NCI-H2196 treated with DMSO at 0.1 percent for 48 hours (cell line): ENCODE measurements around the gene CCL24.
"Not testable (repeated sequence)": the region's sequence is repeated elsewhere in the genome, so short reads cannot be mapped to it uniquely, and the experiment has no call there.

Source experiments
- DNase-seq: peaks from one replicate; lab custom pipeline; 2025; ENCODE audit not compliant: unreplicated experiment; lab: John Stamatoyannopoulos, UW

CCL24 gene, protein sequence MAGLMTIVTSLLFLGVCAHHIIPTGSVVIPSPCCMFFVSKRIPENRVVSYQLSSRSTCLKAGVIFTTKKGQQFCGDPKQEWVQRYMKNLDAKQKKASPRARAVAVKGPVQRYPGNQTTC

DNA sequence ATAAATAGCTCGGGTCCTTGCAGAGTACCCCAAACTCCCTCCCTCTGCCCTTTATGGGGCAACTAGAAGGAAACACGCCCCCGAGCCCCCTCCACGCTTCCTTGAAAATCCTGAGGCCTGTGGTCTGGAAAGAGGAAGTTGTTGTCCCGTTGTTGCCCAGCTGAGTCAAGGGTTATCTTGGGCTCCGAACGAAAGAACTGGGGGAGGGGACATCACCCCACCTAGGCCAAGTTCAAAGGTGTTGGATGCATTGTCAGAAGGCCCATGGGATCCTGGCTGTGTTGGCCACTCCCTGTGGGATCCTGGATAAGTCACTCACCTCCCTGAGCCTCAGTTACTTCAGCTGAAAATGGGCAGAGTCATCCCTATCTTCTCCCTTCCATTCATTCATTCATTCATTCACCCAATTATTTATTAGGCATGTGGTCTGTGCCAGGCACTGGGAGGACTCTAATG is at the start of gene CCL24:
CCL24 (minus strand) TSS at position 26 of the 456 bp plus-strand sequence. CDS start 91 bp downstream, outside the sequence.
- DNase-seq = no peak

DNA sequence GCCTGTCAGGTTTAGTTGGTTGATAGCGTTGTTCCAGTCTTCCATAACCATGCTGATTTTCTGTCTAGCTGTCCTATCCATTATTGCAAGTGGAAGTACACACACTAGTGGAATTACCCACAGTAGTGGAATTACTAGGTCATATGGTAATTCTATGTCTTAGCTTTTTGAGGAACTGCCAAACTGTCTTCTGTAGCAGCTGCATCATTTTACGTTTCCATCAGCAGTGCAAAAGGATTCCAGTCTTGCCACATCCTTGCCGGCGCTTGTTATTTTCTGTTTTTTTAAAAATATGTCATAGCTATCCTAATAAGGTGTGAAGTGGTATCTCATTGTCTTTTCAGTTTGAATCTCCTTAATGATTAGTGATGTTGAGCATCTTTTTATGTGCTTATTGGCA is 48.0 kb upstream of the CCL24 start:
- no peak for DNase-seq

DNA sequence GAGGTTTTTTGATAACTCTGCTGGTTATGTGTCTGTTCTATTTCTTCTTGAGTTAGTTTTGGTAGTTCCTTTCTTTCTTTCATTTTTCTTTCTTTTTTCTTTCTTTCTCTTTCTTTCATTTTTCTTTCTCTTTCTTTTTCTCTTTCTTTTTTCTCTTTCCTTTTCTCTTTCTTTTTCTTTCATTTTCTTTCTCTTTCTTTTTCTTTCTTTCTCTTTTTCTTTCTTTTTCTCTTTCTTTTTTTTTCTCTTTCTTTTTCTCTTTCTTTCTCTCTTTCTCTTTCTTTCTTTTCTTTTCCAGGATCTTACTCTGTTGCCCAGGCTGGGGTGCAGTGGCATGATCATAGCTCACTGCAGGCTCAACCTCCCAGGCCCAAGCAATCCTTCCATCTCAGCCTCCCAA is 44.8 kb upstream of the CCL24 start:
- no peak for DNase-seq

DNA sequence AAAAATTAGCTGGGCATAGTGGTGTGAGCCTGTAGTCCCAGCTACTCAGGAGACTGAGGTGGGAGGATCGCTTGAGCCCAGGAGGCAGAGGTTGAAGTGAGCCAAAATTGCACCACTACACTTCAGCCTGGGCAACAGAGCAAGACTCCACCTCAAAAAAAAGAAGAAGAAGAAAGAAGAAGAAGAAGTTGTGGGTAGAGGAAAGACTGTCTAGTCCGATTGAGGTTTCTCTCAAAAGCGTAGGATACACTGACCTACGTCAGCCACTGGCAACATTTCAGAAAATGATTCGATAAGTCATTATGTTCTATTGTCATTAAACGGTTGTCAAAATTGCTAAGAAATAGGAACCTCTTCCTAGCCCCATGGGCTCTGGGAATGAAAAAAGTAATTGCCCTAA is 42.9 kb upstream of the CCL24 start:
- DNase-seq = no peak

DNA sequence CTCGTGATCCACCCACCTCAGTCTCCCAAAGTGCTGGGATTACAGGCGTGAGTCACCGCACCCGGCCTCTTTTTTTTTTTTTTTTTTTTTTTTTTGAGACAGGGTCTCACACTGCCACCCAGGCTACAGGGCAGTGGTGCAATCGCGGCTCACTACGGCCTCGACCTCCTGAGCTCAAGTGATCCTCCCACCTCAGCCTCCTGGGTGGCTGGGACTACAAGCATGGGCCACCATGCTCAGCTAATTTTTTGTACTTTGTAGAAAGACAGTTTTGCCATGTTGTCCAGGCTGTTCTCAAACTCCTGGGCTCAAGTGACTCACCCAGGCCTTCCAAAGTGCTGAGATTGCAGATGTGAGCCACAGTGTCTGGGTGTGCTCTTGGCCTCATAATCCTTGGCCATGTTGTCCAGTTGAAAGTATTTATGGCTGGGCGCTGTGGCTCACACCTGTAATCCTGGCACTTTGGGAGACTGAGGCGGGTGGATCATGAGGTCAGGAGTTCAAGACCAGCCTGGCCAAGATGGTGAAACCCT is 41.3 kb upstream of the CCL24 start:
- not testable (repeated sequence) for DNase-seq

DNA sequence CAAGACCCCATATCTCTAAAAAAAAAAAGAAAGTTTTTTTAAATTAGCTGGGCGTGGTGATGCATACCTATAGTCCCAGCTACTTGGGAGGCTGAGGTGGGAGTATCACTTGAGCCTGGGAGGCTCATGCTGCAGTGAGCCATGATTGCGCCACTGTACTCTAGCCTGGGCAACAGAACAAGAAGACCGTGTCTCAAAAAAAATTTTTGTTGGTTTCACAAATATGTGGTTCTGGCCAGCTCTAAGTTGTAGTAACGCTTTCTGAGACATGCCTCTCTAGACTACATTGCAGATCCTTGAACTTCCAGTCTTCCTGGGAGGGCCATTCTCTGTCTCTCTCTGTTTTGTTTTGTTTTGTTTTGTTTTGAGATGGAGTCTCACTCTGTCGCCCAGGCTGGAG is 40.6 kb upstream of the CCL24 start:
- no peak for DNase-seq

DNA sequence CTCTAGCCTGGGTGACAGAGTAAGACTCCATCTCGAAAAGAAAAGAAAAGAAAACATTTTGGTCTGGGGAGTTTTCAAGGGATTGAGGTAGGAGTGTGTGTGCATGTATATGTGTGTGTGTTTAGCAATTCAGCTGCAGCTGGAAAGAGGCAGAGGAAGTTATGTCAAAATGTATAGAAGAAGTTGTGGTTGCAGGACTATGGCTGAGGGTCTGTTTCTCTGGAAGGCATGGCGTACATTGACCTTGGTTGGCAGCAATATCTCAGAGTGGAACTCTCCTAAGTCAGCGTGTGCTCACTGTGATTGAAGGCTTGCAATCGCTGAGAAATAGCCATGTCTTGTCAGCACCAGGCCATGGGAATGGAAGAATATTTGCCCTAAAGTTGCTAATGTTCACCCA is 36.6 kb upstream of the CCL24 start:
- no peak for DNase-seq

DNA sequence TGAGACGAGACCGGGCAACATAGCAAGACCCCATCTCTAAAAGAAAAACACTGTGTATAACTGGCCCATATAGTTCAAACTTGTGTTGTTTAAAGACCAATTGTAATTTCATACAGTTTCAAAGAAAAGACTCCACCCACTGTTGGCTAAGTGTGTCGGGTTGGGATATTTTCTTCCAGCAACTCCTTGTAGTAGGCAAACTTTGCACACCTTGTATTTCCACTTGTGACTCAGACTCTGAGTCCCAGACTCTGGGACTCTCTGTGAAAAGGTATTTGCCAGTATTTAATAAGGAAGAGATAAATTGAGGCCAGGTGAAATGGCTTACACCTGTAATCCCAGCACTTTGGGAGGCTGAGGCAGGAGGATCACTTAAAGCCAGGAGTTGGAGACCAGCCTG is 36.0 kb upstream of the CCL24 start:
- no peak for DNase-seq

DNA sequence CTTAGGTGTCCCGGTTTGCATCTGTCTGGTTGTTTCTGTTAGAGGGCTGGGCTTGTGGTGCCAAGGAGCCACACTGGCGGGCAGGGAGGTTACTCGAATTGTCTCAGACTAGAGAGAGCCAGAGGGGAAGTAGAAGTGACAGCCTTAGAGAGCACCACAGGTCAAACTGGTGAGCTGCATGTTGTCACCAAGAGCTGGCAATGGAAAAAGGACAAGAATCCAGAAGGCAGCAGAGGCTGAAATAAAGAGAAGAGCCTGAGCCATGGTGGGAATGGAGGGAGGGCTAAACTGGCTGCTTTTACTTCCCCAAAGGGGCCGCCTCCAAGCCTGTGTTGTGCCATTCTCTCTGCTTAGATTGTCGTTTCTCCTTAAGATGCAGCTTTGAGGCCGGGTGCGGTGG is 34.1 kb upstream of the CCL24 start:
- no peak for DNase-seq

DNA sequence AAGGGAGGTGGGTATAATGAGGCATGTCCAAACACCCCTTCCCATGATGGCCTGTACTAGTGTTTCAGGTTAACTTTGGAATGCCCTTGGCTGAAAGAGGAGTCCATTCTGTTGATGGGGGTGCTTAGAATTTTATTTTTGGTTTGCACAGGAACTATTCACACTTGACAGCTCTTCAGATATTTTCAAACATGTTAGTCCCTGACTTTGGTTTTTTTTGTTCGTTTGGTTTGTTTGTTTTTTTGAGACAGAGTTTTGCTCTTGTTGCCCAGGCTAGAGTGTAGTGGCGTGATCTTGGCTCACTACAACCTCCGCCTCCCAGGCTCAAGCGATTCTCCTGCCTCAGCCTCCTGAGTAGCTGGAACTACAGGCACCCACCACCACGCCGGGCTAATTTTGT is 31.5 kb upstream of the CCL24 start:
- not testable (repeated sequence) for DNase-seq

DNA sequence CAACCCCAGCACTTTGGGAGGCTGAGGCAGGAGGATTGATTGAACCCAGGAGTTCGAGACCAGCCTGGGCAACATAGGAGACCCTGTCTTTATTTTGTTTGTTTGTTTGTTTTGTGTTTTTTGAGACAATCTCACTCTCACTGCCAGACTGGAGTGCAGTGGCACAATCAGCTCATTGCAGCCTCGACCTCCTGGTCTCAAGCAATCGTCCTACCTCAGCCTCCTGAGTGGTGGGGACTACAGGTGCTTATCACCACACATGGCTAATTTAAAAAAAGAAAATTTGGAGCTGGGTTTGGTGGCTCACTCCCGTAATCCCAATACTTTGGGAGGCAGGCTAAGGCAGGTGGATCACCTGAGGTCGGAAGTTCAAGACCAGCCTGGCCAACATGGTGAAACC is 30.6 kb upstream of the CCL24 start:
- no peak for DNase-seq

DNA sequence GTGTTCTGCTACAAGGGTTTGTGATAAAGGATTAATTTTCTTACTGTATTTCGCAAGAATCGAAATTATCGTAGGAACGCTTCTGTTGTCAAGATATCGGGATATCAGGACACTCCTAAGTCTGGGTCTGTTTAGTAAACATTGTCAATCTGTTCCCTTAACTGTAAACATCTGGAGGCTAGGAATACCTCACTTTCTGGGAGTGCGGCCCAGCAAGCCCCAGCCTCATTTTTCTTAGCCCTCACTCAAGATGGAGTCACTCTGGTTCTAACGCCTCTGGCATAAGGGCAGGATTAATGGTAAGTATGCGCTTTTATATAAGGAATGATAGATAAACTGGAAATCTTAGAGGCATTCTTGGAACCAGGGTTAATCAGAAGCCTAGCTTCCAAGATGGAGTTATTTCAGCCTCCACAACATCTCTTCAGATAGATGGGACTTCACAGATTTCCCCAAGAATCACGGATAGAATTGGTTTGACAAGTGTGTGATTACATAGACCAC is 30.1 kb upstream of the CCL24 start:
- no peak for DNase-seq

DNA sequence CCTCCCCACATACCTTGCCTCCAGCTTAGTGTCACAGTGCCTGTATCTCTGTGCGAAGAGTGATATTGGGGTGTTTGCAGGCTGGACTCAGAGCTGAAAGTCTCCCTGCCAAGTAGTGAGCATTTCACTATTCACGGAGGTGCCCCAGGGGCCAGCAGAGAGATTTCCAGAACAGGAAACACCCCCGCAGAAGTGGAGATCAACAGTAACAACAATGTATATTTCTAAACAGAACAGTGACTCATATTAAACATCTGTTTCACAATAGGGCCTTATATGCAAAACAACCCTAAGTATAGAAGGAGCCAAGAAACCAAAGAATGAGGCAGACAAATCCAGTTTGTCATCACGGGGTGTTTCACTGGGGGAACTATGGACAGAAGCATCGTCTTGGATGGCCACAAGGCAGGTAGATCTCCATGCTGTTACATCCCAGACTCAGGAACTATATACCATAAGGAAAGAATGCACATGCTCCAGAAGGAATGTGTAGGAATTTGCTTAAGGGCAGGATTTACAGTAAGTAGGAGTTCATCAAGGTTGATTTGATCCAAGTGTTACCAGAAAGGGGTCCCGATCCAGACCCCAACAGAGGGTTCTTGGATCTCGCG is 29.3 kb upstream of the CCL24 start:
- DNase-seq = no peak

DNA sequence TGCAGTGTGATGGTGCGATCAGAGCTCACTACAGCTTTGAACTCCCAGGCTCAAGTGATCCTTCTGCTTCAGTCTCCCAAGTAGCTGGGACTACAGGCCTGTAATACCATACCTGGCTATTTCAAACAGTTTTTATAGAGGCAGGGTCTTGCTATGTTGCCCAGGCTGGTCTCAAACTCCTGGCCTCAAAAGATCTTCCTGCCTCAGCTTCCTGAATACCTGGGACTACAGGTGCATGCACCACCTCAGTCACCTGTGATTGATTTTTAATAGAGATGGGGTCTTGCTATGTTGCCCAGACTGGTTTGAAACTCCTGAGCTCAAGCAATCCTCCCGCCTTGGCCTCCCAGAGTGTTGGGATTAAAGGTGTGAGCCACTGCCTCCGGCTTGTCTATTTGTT is 26.4 kb upstream of the CCL24 start:
- no peak for DNase-seq

DNA sequence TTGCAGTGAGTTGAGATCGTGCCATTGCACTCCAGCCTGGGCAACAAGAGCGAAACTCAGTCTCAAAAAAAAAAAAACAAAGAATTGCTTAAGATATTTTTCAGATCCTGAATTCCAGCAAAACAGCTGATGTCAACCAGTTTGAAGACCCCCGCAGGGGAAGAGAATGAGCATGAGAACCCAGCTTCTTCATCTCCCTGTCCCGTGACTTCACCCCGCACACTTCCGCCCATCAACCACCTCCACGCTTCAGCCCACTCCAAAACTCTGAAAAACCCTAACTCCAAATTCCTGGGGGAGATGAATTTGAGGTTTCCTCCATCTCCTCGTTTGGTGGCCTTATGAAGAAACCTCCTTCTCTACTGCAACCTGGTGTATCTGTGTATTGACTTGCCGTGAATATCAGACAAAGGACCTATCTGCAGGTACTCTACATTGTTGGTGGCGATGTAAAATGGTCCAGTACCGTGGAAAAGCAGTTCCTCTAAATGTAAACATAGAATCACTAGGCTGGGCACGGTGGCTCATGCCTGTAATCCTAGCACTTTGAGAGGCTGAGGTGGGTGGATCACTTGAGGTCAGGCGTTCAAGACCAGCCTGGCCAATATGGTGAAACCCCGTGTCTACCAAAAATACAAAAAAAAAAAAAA is 24.8 kb upstream of the CCL24 start:
- not testable (repeated sequence) for DNase-seq

DNA sequence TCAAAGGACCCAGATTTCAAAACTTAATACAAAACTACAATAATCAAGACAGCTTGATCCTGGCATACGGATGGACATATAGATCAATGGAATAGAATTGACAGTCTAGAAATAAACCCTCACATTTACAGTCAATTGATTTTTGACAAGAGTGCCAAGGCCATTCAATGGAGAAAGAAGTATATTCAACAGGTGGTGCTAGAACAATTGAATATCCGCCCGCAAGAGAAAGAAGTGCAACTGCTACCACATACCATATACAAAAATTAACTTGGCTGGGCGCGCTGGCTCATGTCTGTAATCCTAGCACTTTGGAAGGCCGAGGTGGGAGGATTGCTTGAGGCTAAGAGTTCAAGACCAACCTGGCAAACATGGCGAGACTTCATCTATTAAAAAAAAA is 23.2 kb upstream of the CCL24 start:
- no peak for DNase-seq

DNA sequence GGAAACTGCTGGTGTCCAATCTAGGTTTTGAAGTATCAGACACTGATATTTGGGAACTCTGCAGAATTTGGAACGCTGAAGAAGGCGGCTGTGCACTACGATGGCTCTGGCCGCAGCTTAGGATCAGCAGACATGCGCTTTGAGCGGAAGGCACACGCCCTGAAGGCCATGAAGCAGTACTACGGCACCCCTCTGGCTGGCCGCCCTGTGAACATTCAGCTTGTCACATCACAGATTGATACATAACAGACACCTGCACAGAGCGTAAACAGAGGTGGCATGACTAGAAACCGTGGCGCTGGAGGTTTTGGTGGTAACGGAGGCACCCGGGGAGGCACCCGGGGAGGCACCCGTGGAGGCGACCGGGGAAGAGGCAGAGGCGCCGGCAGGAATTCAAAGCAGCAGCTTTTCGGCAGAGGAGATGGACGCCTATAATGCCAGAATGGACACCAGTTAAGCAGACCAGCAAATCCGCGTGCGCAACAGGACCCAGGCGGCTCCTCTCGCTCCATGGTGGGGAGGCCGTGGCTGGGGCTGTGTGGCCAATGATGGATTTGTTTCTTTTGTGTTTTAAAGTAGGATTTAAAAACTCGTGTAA is 22.2 kb upstream of the CCL24 start:
- no peak for DNase-seq

DNA sequence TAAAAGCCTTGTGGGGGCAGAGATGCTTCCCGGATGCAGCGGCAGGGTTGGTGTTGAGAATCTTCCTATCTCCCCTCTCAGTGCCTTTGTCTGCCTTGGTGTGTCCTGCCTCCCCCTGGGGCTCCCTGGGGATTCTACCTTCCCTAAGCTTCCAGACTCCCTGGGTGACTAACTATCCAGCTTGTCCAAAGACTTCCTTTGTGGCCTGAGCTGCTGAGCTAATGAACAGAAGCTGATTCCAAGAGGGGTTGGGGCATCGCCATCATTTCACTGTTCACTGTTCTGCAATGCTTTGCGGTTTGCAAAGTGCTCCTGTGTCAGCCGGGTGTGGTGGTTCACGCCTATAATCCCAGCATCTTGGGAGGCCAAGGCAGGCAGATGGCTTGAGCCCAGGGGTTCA is 20.1 kb upstream of the CCL24 start:
- not testable (repeated sequence) for DNase-seq

DNA sequence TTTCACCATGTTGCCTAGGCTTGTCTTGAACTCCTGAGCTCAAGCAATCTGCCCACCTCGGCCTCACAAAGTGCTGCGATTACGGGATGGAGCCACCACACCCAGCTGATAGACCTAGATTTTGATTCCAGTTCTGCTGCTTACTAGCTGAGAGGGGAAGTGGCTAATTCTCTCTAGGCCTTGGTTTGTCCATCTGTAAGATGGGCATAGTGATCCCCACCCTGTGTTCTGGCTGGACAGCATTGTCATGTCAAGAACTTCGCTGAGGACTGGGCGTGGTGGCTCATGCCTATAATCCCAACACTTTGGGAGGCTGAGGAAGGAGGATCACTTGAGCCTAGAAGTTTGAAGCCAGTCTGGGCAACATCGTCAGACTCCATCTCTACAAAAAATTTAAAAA is 17.4 kb upstream of the CCL24 start:
- DNase-seq = no peak

DNA sequence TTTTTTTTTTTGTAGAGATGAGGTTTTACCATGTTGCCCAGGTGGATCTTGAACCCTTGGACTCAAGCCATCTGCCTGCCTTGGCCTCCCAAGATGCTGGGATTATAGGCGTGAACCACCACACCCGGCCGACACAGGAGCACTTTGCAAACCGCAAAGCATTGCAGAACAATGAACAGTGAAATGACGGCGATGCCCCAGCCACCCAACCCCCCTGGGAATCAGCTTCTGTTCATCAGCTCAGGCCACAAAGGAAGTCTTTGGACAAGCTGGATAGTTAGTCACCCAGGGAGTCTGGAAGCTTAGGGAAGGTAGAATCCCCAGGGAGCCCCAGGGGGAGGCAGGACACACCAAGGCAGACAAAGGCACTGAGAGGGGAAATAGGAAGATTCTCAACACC is 16.1 kb upstream of the CCL24 start:
- not testable (repeated sequence) for DNase-seq

DNA sequence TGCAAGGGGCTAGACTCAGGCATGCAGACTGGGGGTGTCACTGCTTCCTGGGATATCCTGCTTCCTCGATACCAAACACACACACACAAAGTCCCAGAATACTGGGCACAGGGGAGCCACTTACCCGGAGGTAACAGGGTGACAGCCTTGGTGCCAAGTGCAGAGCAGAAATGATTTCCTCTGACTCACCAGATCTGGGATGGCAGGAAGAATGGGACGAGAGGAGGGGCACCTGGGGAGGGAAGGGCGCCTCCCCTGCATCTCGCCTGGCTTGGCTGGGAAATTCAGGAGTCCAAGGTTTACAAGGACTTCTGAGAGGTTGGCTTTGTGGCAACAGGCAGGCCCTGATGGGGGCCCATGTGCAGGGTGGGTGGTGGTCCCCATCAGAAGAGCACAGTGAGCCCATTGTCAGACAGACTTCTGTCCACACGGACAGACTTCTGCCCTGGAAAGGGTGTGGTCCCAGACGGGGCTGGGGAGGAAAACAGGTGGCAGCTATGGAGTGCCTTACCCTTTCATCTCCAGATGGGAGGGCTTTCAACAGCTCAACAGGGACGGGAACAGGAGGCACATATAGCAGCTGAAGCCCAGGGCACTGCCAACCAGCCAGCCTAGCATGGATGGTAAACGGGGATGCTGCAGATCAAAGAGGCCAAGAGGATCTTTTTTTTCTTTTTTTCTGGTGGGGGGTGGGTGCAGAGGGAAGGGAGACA is 9.7 kb upstream of the CCL24 start:
- no peak for DNase-seq
